ENCODE results near the gene ZNF48.

Gene ZNF48

DNA sequence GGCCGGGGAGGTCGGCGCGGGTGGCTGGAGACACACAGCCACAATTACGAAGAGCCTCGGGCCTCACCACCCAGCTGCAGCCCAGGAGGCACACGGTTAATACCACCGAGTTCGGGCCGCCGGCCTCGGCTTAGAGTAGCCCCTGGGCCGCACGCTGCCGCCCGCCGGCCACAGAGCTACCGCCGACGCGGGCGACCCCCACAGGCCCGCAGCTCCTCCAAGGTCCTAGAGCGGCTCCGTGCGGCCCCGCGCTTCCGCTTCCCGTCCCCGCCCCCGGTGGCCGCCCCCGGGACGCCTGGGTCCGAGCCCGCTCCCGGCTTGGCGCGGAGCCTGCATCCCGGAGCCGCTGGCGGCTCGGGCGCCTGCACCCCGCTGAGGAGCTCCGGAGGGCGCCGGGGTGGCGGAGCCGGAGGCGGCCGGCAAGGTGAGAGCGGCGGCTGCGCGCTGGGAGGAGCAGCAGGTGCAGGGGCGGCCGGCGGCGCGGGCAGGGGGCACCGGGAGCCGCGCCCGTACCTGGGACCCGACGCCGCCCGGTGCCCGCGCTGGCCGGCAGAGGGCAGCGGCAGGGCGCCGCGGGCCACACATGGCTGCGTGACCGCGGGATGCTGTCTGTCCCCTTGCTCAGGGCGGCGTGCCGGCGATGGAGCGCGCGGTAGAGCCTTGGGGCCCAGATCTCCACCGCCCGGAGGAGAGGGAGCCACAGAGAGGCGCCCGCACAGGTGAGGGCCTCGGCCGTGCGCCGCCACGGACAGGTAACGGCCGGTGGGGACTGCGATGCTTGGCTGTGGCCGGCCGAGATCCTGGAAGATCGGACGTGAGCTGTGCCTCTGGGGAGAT, at the start of gene ZNF48:
TSS of gene ZNF48 (plus strand) at position 266 of the 837 bp plus-strand sequence. CDS start at position 641, 375 bp downstream.
- DNase-seq: peak; percentile 85 to 94 (median 94)

DNA sequence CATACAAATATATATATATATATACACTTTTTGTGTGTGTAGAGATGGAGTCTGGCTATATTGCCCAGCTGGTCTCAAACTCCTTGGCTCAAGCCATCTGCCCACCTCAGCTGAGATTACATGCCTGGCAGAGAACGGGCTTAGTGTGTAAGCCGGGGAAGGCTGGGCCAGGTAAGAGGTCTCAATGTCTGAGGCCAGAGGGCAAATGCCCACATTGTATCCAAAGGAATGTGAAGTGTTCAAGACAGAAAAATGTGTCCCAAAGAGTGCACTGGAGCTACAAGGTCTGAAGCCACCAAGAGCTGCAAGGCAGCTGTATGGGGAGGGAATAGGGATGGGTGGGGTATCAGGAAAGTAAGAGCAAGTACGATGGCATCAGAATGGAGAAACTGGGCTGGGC, 48.9 kb upstream of the ZNF48 start:
- no peak for DNase-seq

DNA sequence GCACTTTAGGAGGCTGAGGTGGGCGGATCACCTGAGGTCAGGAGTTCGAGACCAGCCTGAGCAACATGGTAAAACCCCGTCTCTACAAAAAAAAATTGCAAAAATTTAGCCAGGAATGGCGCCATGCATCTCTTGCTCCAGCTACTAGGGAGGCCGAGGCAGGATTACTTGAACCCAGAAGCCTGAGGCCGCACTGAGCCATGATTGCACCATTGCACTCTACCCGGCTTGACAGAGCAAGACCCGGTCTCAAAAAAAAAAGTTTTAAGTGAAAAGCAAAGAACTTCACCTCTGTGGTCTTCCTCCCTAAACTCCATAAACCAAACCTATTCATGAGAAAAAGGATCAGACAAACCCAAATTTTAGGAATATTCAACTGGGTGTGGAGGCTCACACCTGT, 47.1 kb upstream of the ZNF48 start:
- no peak for DNase-seq

DNA sequence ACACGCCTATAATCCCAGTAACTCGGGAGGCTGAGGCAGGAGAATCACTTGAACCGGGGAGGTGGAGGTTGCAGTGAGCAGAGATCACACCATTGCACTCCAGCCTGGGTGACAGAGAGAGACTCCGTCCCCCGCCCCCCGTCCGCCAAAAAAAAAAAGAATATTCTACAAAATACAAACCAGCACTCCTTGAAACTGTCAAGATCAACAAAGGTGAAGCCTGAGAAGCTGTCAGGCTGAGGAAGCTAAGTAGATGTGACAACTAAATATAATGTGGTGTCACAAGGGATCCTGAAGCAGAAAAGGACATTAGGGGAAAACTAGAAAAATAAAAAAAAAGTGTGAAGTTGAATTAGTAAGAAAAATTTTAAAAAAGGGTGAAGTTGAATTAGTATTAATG, 46.3 kb upstream of the ZNF48 start:
- no peak for DNase-seq

DNA sequence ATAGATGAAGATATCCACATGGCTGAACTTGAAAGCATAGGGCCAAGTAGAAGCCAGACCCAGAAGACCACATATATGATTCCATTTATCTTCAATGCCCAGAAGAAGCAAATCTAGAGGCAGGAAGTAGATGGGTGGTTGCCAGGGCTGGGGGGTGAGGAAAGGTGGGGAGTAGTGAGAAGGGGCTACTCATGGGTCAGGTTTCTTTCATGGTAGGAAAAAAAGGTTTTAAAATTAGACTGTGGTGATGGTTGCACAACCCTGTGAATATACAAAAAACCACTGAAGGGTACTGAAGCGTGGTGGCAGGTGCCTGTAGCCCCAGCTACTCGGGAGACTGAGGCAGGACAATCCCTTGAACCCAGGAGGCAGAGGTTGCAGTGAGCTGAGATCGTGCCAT, 45.5 kb upstream of the ZNF48 start:
- DNase-seq: no peak

DNA sequence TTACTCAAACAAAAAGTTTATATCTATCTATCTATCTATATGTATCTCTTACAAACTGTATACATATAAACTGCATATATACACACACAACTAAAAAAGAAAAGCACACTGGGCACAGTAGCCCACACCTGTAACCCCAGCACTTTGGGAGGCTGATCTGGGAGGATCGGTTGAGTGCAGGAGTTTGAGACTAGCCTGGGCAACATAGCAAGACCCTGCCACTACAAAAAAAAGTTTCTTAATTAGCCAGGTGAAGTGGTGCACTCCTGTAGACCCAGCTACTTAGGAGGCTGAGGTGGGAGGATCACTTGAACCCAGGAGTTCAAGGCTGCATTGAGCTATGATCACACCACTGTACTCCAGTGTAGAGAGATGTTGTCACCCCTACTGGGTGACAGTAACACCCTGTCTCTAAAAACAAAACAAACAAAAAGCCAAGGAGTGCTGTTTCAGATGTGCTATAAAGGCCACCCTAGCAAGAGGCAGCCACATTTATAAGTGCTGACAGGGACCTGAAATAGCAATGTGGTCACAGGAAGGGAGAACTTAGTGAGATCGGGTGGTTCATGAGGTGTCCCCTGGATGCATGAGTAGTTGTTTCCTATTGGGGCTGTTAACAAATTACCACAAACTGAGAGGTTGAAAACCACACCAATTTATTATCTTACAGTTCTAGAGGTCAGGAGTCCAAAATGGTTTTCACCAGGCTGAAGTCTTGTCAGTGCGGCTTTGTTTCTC, 44.9 kb upstream of the ZNF48 start:
- no peak for DNase-seq

DNA sequence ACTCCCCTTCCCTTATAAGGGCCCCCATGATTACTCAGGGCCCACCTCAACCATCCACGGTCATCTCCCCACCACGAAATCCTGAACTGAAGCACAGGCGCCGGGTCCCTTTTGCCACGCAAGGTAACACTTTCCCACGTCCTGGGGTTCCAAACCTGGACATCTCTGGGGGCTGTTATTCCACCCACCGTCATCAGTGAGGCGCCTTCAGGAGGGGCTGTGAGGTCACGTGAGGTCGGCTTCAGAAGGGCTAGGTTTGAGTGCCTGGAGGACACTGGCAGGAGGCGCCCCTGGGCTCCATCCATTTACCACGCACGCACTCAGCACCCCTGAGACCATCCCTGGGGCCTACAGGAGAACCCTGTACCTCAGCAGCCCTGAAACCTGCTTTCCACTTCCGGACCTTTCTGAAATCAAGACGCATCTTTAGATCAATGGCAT, 44.2 kb upstream of the ZNF48 start:
- no peak for DNase-seq

DNA sequence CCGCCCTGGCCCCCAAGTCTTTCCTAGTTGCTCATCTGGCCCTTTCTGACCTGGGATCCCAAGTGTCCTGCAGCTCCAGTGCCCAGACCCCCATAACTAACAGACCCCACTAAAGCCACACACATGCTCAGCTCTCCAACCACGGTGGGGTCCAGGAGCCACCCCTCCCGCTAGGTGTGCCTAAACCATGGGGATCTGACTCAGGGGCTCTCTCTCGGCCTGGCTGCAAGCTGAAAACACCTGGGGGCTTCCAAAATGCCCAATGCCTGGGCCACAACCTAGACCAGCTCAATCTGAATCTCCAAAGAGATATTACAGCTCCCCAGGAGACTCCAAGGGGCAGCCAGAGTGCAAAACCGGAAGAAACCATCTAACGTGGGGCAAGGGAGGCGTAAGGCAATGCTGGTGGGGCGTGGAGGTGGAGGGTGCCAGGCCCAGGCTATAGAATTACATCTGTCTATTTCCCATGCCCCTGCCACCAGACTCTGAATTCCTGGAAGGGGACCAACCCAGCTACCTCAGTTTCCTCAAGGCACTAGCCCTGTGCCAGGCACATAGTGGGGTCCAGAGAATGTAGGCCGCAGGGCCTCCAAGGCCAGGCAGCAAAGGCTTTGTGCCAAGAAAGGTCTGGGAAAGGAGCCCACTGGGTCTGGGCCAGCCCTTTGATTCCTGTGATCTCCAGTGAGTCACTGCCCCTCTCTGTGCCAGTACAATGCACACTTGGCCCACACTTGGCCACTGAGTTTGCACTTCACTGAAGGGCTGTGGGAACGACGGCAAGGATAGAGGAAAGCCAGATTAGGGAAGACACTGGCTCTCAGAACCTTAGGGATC, 43.4 kb upstream of the ZNF48 start:
- DNase-seq: no peak

DNA sequence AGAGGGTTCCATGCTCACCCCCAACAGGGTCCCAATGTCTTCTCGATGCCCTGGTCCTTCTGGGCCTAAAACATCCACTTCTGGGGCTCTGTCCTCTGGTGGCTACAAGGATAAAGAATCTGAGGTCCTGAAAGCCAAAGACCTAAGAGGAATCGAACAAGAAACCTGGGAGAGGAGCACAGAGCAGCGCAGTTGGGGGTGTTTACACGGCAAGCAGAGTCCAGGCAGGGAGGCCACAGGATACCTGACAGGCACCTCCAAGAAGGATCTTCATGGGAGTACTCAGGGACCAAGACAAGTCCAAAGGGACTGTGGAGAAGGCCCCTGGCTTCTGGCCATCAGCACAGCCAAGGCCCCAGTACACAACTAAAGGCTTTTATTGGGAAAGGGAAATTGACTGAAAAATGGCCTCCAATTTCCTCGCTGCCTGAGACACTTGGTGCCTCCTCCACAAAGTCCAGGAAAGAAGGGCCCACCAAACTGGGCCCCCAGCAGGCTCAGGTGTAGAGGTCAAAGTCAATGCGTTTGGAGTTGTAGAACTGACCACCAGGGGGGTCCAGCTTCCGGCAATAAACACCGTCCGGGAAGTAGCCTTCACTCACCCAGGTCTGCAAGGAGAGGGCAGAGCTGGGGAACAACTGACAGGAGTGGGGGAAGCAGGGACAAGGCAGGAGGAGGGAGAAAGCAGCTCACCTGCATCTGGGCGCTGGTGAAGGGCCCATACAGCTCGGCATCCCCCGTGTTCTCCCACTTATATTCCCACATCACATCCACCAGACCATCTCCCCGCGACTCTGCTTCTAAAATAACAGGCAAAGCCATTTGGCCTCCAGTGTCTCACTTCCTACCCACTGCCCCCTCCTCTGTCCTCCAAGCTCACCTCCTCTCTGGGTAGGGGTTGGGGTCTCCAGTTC, 42.5 kb upstream of the ZNF48 start:
- DNase-seq: no peak

DNA sequence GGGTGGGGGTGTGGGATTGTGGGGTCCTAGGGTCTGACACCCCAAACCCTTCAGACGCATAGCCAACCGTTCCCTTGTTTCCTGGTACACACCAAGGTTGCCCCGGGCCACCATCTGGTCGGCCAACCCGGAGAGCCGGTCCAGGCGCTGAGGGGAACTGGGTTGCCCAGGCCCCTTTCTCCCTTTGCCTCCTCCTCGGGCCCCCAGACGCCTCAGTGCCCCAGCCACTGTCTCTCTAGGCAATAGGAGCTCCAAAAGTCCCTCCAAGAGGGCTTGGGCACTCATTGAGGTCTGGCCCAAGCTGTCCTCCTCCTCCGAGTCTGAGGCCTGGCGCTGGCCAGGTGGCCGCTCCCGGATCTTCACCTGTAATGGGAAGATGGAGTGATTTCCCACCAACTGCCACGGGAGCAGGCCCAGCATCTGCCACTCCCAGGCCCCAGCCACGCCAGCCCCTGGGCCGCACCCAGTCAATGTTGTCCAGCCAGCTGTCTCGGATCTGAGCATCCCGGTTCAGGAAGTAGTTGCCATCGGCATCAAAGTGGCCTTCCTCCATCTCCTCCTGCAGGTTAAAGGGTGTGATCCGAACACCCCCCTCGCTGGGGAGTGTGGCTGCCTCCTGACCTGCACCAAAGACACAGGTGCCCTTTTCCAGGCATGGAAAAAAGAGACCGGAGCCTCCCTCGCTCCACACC, 41.6 kb upstream of the ZNF48 start:
- DNase-seq: no peak

DNA sequence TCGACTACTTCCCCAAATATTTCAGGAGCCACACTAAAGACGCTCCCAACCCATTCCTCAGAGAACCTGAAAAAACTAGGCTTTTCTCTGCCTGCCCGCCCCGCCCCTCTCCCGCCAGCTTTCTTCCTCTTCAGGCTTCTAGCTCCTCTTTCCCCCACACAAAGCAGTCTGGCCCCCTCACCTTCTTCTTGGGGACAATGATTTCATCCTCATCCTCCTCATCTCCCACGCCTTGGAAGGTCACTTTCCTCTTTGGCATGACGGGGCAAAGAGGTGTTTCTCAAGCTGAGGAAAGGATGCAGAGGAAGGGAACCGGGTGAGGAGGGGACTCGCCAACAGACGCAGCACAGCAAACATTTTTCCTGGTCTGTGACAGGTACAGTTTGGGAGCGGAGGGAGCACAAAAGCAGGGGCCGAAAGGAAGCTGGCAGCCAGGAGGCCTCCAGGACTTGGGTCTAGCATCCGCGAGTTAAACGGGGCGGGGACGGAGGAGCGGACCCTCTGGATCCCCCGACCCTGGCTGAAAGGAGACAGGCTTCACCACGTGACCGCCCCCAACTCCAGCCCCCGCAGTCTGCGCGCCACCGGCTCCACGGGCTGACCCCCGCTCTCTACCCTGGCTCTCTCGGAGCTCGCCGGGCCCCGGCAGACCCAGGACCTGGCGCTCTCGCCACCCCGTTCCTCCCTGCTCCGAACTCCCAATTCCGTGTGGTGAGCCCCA, 40.6 kb upstream of the ZNF48 start:
- DNase-seq: no peak

DNA sequence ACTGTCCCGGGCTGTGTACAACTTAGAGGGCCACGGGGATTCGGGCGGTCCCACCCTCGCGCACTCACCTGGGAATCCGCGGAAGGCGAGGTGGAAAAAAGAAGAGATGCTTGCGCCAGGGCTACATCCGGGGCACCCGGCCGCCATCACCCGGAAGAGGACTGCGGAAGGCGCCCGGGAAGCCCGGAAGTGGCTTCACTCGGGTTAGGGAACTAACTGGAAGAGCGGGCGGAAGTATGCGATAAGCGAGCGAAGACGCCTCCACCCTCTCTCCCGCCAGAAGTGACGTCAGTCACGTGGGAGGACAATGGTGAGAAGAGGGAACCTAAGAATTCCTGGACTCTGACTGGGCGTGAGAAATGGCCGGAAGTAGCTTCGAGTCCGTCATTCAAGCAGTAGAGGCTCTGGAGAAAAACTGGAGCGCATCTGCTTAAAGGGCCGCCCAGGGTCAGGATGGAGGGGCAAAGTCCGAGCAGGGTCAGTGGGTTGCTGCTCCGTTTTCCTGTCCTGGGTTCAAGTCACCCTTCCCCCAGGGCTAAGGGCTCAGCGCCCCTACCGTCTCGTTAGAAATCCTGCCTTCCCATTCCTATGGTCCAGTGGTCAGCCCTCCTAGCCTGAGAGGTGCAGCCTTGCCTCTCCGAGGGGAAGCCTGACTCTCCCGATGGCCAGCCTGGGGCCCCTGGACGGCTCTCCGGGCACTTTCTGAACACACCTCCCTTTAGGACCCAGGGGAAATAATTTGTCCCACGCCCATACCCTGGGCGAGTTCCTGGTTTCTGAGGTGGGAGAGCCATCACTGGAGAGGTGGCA, 39.9 kb upstream of the ZNF48 start, which contains the start of gene CD2BP2:
TSS of gene CD2BP2 (minus strand) at position 165 of the 810 bp plus-strand sequence. CDS start 627 bp downstream, outside the sequence.
- DNase-seq: peak; percentile 95 to 99 (median 97)

DNA sequence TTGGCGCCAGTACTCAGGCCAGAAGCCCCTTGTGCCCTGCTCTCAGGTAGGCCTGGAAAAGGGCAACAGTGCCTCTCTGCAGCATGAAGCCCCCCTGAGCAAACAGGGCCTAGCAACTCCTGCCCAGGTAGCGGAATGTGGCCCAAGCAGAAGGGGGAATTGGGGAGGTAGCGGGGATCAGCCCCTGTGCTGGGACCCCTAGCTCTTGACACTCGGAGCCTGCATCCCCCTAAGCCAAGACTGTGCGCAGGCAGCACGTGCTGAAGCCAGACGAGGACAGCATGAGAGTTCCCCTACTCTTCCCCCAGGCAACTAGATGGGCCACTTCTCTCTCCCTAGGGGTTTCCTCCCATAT, 39.3 kb upstream of the ZNF48 start:
- peak in 1 of 3 experiments; percentile 58 for DNase-seq

DNA sequence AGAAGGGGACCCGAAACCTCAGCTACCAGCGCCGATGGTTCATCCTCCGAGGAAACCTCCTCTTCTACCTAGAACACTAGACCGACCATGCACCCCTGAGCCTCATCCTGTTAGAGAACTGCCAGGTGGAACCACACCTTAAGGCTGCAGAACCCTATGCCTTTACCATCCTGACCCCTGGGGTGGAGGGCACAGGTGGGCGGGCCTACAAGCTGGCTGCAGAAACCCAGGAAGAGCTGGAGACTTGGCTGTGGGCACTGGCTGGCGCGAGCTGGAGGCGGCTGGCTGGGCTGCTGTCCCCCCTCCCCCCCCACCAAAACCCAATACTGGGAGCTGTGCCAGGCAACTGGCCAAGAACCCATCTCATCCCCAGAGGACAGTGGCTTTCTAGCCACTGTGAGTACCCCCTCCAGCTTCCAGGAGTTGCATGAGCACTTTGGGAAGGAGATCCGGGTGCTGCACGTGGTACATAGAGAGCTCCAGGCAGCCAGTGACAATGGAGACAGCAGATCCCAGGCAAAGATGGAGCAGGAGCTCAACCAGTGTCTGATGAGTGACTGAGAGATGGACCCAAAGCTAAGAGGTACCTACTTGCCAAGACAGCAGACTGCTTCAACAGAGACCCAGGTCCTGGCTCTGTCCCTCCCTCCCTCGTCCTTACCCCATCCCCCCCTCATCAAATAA, 38.7 kb upstream of the ZNF48 start:
- DNase-seq: peak in 1 of 3 experiments; percentile 60

DNA sequence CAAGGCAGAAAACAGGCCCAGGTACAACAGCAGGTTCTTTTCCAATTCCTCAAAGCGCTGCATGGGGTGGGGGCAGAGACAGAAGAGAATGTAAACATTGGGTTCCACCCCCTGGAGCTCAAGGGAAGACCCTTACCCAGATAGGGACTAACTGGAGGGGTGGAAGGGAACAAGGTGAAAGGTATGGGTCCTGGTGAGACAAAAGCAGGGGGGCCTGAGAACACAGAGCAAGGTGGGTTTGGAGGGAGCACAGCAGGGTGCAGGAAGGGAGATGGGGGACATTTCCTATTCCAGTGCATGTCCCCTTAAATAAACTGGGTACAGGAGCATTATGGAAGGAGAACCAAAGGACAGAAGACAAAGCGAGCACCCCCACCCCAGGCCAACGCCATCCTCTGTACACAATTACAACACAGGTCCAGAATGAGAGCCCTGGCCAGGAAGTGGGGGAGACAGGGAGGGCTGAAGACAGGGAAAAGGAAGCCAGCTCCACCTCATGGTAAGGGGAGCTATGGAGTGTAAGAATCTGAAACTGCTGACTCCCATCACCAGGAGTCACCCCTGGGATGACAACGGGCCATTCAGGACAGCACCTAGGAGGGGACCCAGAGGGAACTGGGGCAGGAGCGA, 38.0 kb upstream of the ZNF48 start:
- no peak for DNase-seq

DNA sequence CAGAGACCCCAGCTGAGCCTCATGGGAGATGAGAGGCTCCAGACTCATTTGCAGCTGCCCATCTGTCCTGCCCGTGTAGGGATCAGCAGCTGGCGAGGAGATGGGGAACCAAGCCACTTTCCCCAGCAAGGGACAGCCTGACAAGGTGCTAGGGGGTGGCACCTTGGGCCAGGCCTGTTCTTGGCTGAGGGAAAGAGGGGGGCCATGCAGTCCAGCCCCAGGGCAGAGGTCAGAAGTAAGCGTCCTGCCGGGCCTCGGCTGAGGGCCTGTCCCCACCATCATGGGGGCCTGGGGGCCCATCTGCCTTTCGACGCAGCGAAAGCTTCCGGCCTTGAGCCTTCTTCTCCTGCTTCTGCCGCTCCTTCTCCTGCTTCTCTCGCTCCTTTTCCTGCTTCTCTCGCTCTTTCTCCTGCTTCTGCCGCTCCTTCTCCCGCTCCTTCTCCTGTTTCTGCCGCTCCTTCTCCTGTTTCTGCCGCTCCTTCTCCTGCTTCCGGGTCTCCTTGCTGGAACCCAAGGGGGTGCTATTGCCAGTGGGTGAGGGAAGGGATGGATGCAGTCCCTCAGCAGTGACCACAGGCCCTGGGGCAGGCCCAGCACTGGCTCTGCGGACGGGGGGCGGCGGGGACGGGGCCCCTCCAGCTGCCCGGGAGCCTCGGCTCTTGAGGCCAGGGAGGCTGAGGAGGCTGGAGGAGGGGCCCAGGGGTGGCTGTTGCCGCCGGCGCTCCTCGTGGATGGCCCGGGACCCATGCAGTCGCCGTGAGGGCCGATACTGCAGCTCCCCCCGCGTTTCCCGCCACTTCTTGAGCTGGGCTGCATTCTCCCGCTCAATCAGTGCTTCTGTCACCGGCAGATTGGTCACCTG, 37.3 kb upstream of the ZNF48 start:
- no peak for DNase-seq

DNA sequence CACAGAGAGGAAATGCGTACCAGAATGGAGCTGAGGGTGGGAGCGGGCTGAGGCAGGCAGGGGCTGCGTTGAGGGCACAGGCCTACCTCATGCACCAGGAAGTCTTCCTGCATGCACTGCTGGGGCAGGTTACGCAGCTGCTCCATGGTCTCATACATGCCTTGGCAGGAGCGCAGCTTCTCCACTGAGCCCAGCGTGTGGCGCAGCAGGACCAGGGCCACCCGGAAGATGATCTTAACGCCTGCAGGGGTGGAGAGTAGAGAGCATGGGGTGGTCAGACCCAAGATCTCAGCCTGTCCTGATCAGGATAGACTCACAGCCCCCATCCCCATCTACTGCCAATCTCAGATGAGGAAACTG, 36.7 kb upstream of the ZNF48 start:
- no peak for DNase-seq

All from NCI-H1417 (cell line).